ENCODE data around the gene C1QTNF1. TPM values are rescaled to one million over a fixed set of nuclear protein-coding genes. Genes with fewer than 3 reads are reported as not detected.

C1QTNF1 gene, protein sequence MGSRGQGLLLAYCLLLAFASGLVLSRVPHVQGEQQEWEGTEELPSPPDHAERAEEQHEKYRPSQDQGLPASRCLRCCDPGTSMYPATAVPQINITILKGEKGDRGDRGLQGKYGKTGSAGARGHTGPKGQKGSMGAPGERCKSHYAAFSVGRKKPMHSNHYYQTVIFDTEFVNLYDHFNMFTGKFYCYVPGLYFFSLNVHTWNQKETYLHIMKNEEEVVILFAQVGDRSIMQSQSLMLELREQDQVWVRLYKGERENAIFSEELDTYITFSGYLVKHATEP
- 2.4 TPM for polyA plus RNA-seq (2013, experiment 1 of 2)
- 1.7 TPM for polyA plus RNA-seq (2013, experiment 2 of 2)

DNA sequence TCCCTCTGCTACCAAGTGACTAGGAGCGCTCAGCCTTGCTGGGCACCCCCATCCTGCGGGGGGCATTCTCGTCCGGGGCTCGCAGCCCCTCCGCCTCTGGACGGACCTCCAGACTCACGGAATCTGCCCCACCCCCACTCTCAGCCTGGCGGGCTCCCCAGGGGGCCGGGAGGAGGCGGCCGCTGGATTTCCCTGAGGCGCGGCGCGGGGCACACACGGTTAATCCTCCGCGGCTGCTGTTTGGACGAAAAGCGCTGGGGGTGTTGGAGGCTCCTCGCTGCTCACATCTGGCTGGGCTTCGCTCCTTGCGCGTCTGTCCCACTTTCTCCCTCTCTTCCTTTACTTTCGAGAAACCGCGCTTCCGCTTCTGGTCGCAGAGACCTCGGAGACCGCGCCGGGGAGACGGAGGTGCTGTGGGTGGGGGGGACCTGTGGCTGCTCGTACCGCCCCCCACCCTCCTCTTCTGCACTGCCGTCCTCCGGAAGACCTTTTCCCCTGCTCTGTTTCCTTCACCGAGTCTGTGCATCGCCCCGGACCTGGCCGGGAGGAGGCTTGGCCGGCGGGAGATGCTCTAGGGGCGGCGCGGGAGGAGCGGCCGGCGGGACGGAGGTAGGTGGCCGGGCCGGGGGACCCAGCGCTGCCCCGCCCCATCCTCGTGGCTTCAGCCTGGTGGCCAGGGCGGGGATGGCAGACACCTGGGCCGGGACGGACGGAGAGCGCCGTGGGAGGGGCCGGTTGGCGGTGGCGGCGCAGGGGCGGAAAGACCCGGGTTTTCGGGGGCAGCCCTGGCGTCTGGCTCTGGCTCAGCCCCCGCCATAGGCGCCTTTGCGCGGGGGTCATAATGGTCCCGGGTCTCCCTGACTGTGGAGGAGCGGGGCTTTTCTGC is at the start of gene C1QTNF1:
Gene C1QTNF1, plus strand, starts transcription at position 284 of the 886 bp plus-strand sequence. CDS start 19,800 bp downstream, outside the sequence.
- peak within 1 kb of the TSS; percentile 43 for H3K4me3 ChIP-seq (ENCODE audit: extremely low read depth, insufficient read depth, low read length, poor library complexity, severe bottlenecking)
- 3% methylated on average over 36 to 40 of the region's 77 CpGs for WGBS, 2 experiments (ENCODE audit: insufficient coverage in 2 of 2)
- H3K36me3 ChIP-seq (ENCODE audit: control insufficient read depth, insufficient read depth, low read length) = no peaks in the 10 kb centered on the region
- peaks cover 32% of the 10 kb centered on the region for H3K4me1 ChIP-seq (ENCODE audit: control insufficient read depth, insufficient read depth, low read length, poor library complexity, severe bottlenecking)
- no peaks in the 10 kb centered on the region for H3K9me3 ChIP-seq (ENCODE audit: control insufficient read depth, low read length)
- no peak within 1 kb of the TSS for H3K27ac ChIP-seq (ENCODE audit: low read depth, low read length, severe bottlenecking)

DNA sequence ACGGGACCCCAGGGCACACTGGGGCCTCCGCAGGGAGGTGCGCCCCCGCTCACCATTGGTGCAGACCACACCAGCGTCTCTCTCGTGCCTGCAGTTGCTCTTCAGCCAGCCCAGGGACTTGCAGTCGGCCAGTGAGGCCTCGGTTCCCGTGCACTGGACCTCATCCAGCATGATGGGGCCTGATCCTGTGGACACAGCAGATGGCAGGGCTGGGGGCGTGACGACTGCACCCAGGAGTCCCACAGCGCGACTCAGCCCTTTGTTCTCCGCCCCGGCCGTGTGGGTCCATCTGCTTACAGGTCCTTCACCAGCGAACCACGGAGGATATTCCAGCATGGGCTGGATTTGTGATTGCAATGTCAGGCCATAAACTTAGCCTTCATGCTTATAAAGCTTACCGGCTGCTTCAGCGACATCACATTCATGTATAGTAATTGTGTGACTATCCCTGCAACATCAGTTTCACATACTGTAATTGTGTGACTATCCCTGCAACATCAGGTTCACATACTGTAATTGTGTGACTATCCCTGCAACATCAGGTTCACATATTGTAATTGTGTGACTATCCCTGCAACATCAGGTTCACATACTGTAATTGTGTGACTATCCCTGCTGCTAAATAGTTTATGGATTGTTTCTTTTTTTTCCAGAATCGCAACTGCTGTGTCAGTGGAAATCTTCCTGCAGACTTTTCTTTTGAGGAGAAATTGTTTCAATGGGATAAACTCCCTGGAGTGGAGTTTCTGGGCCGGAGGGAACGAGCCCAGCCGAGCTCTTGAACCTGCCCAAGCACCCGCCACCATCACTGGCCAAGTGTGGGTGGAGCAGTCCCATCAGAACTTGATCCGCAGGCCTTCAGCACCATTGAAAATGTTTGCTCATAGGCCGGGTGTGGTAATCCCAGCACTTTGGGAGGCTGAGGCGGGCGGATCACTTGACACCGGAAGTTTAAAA is 49.1 kb upstream of the C1QTNF1 start:
- H3K27ac ChIP-seq (ENCODE audit: low read depth, low read length, severe bottlenecking) = no peak overlapping the region
- no peak overlapping the region for H3K4me3 ChIP-seq (ENCODE audit: extremely low read depth, insufficient read depth, low read length, poor library complexity, severe bottlenecking)
- 77 to 79% methylated on average over 27 of the region's 30 CpGs for WGBS, 2 experiments (ENCODE audit: insufficient coverage in 2 of 2)
- peaks cover 12% of the 10 kb centered on the region for H3K4me1 ChIP-seq (ENCODE audit: control insufficient read depth, insufficient read depth, low read length, poor library complexity, severe bottlenecking)
- no peaks in the 10 kb centered on the region for H3K9me3 ChIP-seq (ENCODE audit: control insufficient read depth, low read length)
- no peaks in the 10 kb centered on the region for H3K36me3 ChIP-seq (ENCODE audit: control insufficient read depth, insufficient read depth, low read length)

DNA sequence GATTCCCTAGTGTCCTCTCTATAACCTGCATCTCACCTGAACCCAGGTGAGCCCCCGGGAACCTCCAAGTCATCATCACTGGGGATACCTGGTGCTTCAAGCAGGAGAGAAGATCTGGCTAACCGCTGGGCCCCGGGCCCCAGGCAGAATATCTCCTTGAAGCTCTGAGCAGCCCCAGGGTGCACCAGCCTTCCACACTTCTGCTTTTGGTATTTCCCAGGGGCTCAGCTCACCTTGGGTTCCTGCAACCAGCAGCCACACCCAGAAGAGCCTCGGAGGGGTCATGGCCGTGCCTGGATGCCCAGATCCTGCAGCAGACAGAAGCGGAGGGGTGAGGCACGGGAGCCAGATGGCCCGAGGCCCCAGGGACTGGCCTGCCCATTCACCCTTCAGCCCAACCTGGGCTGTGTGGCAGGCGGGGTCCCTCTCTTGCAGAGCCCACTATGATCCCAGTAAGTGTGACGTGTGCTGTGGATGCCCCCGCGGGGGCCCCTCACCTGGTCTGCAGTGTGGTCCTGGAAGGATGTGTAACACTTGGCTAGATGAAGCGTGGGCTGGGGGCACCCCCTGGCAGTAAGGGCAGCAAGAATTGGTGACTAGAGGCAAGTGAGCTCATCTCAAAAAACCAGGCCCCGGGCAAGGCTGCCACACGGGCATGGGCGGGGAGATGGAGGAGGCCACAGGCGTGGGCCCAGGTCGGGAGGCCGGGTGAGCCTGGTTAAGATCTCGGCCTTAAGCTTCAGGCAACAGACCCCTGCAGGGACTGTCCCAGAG is 46.9 kb upstream of the C1QTNF1 start:
- peaks cover 5% of the 10 kb centered on the region for H3K4me1 ChIP-seq (ENCODE audit: control insufficient read depth, insufficient read depth, low read length, poor library complexity, severe bottlenecking)
- H3K4me3 ChIP-seq (ENCODE audit: extremely low read depth, insufficient read depth, low read length, poor library complexity, severe bottlenecking) = no peak overlapping the region
- no peaks in the 10 kb centered on the region for H3K9me3 ChIP-seq (ENCODE audit: control insufficient read depth, low read length)
- no peaks in the 10 kb centered on the region for H3K36me3 ChIP-seq (ENCODE audit: control insufficient read depth, insufficient read depth, low read length)
- WGBS, 2 experiments (ENCODE audit: insufficient coverage in 2 of 2) = 90 to 95% methylated on average over 17 to 18 of the region's 20 CpGs
- H3K27ac ChIP-seq (ENCODE audit: low read depth, low read length, severe bottlenecking) = no peak overlapping the region

DNA sequence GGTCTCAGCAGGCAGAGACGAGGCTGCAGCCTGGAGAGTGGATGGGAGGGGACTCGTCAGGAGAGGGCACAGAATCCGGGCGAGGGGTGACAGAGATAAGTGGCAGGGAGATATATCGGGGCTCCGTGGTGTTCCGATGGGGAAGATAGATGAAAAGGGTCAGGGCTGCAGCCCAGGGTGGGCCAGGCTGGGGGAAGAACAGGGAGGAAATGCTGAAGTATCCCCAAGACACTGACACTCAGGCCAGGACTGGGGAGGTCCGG is 46.4 kb upstream of the C1QTNF1 start:
- Histone ChIP-seq H3K4me3 (ENCODE audit: extremely low read depth, insufficient read depth, low read length, poor library complexity, severe bottlenecking) (no peak overlapping the region), H3K27ac (ENCODE audit: low read depth, low read length, severe bottlenecking) (no peak overlapping the region), H3K9me3 (ENCODE audit: control insufficient read depth, low read length) (no peaks in the 10 kb centered on the region), H3K36me3 (ENCODE audit: control insufficient read depth, insufficient read depth, low read length) (no peaks in the 10 kb centered on the region), H3K4me1 (ENCODE audit: control insufficient read depth, insufficient read depth, low read length, poor library complexity, severe bottlenecking) (peaks cover 5% of the 10 kb centered on the region)
- 94 to 97% methylated on average over 7 to 8 of the region's 8 CpGs for WGBS, 2 experiments (ENCODE audit: insufficient coverage in 2 of 2)

DNA sequence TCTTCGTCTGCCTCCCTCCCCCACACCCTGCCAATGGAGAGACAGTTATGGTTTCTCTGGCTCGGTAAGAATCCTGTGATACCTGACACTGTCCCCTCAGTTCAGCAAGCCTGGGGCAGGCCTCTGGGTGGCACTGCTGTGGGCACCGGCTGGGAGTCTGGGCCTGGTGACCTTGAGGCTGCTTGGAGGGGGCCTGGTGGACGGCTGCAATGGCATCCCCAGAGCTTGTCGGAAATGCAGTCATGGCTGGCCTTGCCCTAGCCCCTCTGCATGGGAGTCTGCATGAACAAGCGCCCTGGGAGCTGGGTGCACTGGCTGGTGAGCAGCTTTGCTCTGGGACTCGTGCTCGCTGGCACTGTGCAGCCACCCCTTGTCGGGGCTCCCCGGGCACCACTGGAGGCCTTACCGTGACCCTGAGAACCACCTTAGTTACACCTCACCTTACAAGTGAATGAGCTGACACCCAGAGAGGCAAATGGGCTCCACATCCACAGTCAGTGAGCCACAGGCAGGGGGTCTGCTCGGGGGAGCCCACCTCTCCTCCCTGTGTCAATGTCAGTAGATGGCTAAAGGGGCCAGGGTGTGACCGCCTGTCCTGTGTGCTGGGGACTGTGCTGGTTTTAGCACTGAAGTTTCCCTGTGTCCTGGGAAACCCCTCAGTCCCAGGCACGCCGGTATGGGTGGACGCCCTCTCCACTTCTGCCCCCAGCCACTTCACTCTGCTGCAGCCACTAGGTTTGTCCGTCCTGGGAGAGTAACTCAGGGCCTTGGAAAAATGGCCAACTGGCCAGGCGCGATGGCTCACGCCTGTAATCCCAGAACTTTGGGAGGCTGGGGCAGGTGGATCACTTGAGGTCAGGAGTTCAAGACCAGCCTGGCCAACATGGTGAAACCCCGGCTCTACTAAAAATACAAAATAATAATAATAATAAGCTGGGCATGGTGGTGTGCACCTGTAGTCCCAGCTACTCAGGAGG is 45.7 kb upstream of the C1QTNF1 start:
- Histone ChIP-seq H3K9me3 (ENCODE audit: control insufficient read depth, low read length) (no peaks in the 10 kb centered on the region), H3K4me1 (ENCODE audit: control insufficient read depth, insufficient read depth, low read length, poor library complexity, severe bottlenecking) (peaks cover 3% of the 10 kb centered on the region), H3K4me3 (ENCODE audit: extremely low read depth, insufficient read depth, low read length, poor library complexity, severe bottlenecking) (no peak overlapping the region), H3K36me3 (ENCODE audit: control insufficient read depth, insufficient read depth, low read length) (no peaks in the 10 kb centered on the region), H3K27ac (ENCODE audit: low read depth, low read length, severe bottlenecking) (no peak overlapping the region)
- WGBS, 2 experiments (ENCODE audit: insufficient coverage in 2 of 2) = 87 to 92% methylated on average over 13 to 15 of the region's 21 CpGs

DNA sequence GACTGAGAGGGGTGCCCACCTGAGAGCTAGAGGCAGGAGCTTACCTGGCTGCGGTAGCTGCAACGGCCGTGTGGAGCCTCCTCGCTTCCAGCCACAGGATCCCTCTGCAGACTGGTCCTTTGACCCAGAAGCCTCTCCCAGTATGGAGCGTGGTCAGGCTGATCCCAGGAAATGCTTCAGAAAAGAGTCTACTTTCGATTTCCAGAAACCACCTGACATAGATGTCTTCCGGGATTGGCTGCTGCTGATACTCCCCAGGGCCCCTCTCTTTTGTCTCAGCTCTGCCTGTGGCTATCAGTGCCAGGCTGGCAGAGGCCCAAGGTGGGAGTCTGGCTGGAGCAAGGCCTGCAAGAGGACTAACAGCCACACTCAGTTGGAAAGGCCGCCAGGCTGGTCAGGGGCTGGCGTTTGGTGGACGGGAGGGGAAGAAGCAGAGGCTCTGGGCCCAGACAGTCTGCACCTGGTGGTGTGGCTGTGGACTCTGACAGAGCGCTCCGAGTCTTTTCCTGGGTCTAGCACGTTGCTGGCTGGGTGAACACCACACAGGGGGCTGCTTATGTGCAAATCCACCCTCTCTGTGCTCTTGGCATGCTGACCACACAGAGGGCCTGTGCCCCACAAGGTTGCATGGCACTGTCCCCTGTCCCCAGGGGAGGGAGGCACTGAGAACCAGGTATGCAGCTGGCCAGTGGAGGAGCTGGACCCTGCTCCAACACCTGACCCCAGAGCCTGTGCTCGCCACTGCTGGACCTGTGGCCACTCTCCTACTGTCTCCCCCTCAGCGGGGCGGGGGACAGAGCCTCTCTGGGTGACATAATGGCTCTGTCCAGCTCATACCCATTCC is 44.0 kb upstream of the C1QTNF1 start, which contains the start of gene LGALS3BP:
Gene LGALS3BP, minus strand, starts transcription at position 144 of the 844 bp plus-strand sequence. CDS start 2,732 bp downstream, outside the sequence.
- 84 to 91% methylated on average over 15 to 16 of the region's 16 CpGs for WGBS, 2 experiments (ENCODE audit: insufficient coverage in 2 of 2)
- Histone ChIP-seq H3K4me3 (ENCODE audit: extremely low read depth, insufficient read depth, low read length, poor library complexity, severe bottlenecking) (no peak within 1 kb of the TSS), H3K4me1 (ENCODE audit: control insufficient read depth, insufficient read depth, low read length, poor library complexity, severe bottlenecking) (no peaks in the 10 kb centered on the region), H3K27ac (ENCODE audit: low read depth, low read length, severe bottlenecking) (no peak within 1 kb of the TSS), H3K36me3 (ENCODE audit: control insufficient read depth, insufficient read depth, low read length) (no peaks in the 10 kb centered on the region), H3K9me3 (ENCODE audit: control insufficient read depth, low read length) (no peaks in the 10 kb centered on the region)

DNA sequence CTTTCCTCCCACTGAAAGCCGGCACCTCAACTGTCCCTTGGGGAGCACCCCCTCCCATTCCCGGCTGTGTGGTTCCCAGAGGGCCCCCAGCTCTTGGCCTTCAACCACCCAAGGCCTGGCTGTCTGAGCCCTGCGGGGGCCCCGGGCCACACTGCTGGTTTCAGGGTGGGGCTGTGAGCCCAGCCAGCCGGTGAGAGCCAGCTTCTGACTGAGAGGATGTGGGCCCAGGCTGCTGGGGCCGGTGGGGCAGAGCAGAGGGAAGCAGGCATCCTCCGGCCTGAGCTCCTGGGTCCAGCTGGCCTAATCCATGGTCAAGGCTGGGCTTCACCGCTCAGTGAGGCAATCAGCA is 43.4 kb upstream of the C1QTNF1 start:
- Histone ChIP-seq H3K9me3 (ENCODE audit: control insufficient read depth, low read length) (no peaks in the 10 kb centered on the region), H3K27ac (ENCODE audit: low read depth, low read length, severe bottlenecking) (no peak overlapping the region), H3K36me3 (ENCODE audit: control insufficient read depth, insufficient read depth, low read length) (no peaks in the 10 kb centered on the region), H3K4me3 (ENCODE audit: extremely low read depth, insufficient read depth, low read length, poor library complexity, severe bottlenecking) (no peak overlapping the region), H3K4me1 (ENCODE audit: control insufficient read depth, insufficient read depth, low read length, poor library complexity, severe bottlenecking) (no peaks in the 10 kb centered on the region)
- WGBS, 2 experiments (ENCODE audit: insufficient coverage in 2 of 2) = 84 to 88% methylated on average over 6 to 8 of the region's 8 CpGs

DNA sequence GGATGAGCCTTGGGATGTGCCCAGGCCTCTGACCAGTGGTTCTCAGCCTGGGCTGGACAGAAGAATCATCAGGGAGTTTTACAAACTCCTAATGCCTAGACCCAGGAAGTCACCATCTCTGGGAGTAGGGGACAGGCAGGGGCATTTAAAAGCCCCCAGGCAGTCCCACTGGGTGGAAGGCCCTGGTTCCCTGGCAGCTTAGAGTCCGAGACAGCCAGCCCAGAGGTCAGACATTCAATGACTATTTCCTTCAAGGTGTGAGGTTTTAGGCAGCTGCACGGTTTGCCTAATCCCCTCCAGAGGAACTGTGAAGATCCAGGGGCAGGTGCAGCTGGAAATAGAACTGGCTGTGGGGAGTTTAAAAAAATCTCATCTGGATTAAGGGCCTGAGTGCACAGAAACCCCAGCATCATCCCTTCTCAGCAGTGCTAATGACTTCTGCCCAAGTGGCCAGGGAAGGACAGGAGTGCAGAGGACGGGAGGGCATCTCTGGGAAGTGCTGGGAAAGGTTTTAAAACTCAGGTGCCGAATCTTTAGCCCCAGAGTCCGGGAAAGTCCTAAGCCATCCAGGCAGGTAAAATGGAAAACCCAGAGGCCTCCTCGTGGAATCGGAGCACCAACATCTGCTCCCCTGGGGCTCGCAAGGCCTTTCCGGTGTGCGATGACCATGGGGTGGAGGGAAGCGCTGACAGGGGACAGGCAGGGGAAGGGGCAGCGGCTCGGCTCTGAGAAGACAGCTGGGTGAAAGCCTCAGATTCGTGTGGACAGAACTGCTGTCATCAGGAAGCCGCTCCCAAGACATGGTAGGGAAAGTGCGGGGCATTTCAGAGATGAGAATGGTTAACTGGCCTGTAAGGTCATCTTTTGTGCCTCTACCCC is 42.7 kb upstream of the C1QTNF1 start:
- H3K4me3 ChIP-seq (ENCODE audit: extremely low read depth, insufficient read depth, low read length, poor library complexity, severe bottlenecking) = no peak overlapping the region
- H3K27ac ChIP-seq (ENCODE audit: low read depth, low read length, severe bottlenecking) = no peak overlapping the region
- no peaks in the 10 kb centered on the region for H3K9me3 ChIP-seq (ENCODE audit: control insufficient read depth, low read length)
- WGBS, 2 experiments (ENCODE audit: insufficient coverage in 2 of 2) = 83 to 87% methylated on average over 15 of the region's 16 CpGs
- no peaks in the 10 kb centered on the region for H3K36me3 ChIP-seq (ENCODE audit: control insufficient read depth, insufficient read depth, low read length)
- peaks cover 1% of the 10 kb centered on the region for H3K4me1 ChIP-seq (ENCODE audit: control insufficient read depth, insufficient read depth, low read length, poor library complexity, severe bottlenecking)

All from mesodermal cell (in vitro differentiated cells).